Loucy (cell line): ENCODE measurements around the gene LATS2.
"Not testable (repeated sequence)": the region's sequence is repeated elsewhere in the genome, so short reads cannot be mapped to it uniquely, and the experiment has no call there.

ENCODE experiments used
- EZH2phosphoT487 ChIP-seq: fragments of 200-600 bp; IDR thresholded peaks from 2 replicates; pipeline ENCODE4 v1.6.1; 2018; ENCODE audit warnings: antibody characterized with exemption, mild to moderate bottlenecking, moderate library complexity, borderline replicate concordance
- TF ChIP-seq, protein P1 (sequence below): fragments of 200-600 bp; sonication (generic); conservative IDR thresholded peaks from 2 replicates; pipeline ENCODE4 v1.5.1; 2014; ENCODE audit warnings: mild to moderate bottlenecking, antibody characterized with exemption, low read length

DNA sequence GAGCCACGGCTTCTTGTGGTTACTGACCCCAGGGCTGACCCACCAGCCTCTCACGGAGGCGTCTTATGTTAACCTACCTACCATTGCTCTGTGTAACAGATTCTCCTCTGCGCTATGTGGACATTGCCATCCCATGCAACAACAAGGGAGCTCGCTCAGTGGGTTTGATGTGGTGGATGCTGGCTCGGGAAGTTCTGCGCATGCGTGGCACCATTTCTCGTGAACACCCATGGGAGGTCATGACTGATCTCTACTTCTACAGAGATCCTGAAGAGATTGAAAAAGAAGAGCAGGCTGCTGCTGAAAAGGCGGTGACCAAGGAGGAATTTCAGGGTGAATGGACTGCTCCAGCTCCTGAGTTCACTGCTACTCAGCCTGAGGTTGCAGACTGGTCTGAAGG, 99.7 kb downstream of the LATS2 start:
- TF ChIP-seq, protein P1, sequence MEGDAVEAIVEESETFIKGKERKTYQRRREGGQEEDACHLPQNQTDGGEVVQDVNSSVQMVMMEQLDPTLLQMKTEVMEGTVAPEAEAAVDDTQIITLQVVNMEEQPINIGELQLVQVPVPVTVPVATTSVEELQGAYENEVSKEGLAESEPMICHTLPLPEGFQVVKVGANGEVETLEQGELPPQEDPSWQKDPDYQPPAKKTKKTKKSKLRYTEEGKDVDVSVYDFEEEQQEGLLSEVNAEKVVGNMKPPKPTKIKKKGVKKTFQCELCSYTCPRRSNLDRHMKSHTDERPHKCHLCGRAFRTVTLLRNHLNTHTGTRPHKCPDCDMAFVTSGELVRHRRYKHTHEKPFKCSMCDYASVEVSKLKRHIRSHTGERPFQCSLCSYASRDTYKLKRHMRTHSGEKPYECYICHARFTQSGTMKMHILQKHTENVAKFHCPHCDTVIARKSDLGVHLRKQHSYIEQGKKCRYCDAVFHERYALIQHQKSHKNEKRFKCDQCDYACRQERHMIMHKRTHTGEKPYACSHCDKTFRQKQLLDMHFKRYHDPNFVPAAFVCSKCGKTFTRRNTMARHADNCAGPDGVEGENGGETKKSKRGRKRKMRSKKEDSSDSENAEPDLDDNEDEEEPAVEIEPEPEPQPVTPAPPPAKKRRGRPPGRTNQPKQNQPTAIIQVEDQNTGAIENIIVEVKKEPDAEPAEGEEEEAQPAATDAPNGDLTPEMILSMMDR, result not testable (repeated sequence)
- not testable (repeated sequence) for TF ChIP-seq EZH2phosphoT487
